PFSK-1 (cell line): ENCODE measurements around the gene OR51B4.

ENCODE experiments used
- POLR2AphosphoS5 ChIP-seq: IDR thresholded peaks from 2 replicates; pipeline ENCODE4 v1.6.1; 2012; ENCODE audit warnings: low read depth, mild to moderate bottlenecking, control low read depth, low read length, moderate library complexity
- SIN3A ChIP-seq: IDR thresholded peaks from 2 replicates; pipeline ENCODE4 v1.6.1; 2012; ENCODE audit warnings: mild to moderate bottlenecking, low read length, moderate library complexity, borderline replicate concordance; ENCODE audit not compliant: insufficient read depth
- TF ChIP-seq, protein P1 (sequence below), 2 experiments: IDR thresholded peaks; 2 replicates each; pipeline versions ENCODE4 v1.6.1 to v1.8.0; 2011 to 2012; ENCODE audit warnings: low read depth in 2 of 2, low read length in 2 of 2, control low read depth in 1 of 2, inconsistent platforms in 1 of 2, mild to moderate bottlenecking in 1 of 2, moderate library complexity in 1 of 2; ENCODE audit not compliant: insufficient read depth in 1 of 2

DNA sequence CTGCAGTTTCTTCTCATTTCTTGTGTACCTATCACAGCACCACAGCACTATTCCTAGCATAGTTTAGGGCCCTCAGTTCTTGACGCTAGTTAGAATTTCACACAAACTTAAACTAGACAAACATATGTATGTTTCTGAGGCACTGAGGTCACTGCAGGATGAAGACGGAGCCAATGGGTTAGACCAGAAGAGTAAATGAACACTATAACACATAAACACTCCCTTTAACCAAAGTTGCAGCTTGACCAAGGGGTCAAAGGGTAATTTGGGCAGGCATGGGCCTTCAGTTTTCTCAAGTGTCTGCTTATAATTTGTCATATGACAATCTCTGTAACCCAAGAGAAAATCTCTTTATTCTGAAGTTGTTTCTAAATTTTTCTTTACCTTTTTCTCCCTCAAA is 19.1 kb downstream of the OR51B4 start:
- TF ChIP-seq SIN3A (no peak), POLR2AphosphoS5 (no peak)
- TF ChIP-seq, protein P1, sequence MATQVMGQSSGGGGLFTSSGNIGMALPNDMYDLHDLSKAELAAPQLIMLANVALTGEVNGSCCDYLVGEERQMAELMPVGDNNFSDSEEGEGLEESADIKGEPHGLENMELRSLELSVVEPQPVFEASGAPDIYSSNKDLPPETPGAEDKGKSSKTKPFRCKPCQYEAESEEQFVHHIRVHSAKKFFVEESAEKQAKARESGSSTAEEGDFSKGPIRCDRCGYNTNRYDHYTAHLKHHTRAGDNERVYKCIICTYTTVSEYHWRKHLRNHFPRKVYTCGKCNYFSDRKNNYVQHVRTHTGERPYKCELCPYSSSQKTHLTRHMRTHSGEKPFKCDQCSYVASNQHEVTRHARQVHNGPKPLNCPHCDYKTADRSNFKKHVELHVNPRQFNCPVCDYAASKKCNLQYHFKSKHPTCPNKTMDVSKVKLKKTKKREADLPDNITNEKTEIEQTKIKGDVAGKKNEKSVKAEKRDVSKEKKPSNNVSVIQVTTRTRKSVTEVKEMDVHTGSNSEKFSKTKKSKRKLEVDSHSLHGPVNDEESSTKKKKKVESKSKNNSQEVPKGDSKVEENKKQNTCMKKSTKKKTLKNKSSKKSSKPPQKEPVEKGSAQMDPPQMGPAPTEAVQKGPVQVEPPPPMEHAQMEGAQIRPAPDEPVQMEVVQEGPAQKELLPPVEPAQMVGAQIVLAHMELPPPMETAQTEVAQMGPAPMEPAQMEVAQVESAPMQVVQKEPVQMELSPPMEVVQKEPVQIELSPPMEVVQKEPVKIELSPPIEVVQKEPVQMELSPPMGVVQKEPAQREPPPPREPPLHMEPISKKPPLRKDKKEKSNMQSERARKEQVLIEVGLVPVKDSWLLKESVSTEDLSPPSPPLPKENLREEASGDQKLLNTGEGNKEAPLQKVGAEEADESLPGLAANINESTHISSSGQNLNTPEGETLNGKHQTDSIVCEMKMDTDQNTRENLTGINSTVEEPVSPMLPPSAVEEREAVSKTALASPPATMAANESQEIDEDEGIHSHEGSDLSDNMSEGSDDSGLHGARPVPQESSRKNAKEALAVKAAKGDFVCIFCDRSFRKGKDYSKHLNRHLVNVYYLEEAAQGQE (IDR thresholded peaks at IDR 0.05; ENCODE audit: insufficient read depth in 1 of 2, low read depth in 2 of 2, low read length in 2 of 2), result no peak
